Osteocyte (in vitro differentiated cells): ENCODE measurements around the gene ACAT2. TPM values are rescaled to one million over a fixed set of nuclear protein-coding genes. Genes with fewer than 3 reads are reported as not detected.
"Not testable (repeated sequence)": the region's sequence is repeated elsewhere in the genome, so short reads cannot be mapped to it uniquely, and the experiment has no call there.

Source experiments
- DNase-seq: peaks from one replicate; pipeline ENCODE4 v3.0.0; 2021; ENCODE audit warnings: mixed read lengths; ENCODE audit not compliant: unreplicated experiment; ENCODE audit errors: extremely low spot score
- H3K27ac Mint-ChIP-seq: one replicate; pipeline ENCODE4 v1.8.0; 2021; ENCODE audit warnings: mild to moderate bottlenecking, mixed read lengths; ENCODE audit not compliant: unreplicated experiment
- H3K27me3 Mint-ChIP-seq: one replicate; pipeline ENCODE4 v1.8.0; 2021; ENCODE audit warnings: mixed read lengths; ENCODE audit not compliant: unreplicated experiment
- H3K36me3 Mint-ChIP-seq: one replicate; pipeline ENCODE4 v1.8.0; 2021; ENCODE audit warnings: mixed read lengths; ENCODE audit not compliant: unreplicated experiment
- H3K4me1 Mint-ChIP-seq: one replicate; pipeline ENCODE4 v1.8.0; 2021; ENCODE audit warnings: mixed read lengths; ENCODE audit not compliant: unreplicated experiment
- H3K4me3 Mint-ChIP-seq: one replicate; pipeline ENCODE4 v1.8.0; 2021; ENCODE audit warnings: mild to moderate bottlenecking, moderate library complexity, mixed read lengths; ENCODE audit not compliant: unreplicated experiment
- H3K9me3 Mint-ChIP-seq: one replicate; pipeline ENCODE4 v1.8.0; 2021; ENCODE audit warnings: mixed read lengths; ENCODE audit not compliant: unreplicated experiment
- CTCF ChIP-seq: fragments of 200-600 bp; sonication (generic); IDR thresholded peaks from 2 replicates; pipeline ENCODE4 v1.5.0; 2021; ENCODE audit warnings: antibody characterized with exemption, mild to moderate bottlenecking, moderate library complexity
- total RNA-seq: library from RNA; stranded (reverse); gene quantifications from 2 replicates; pipeline ENCODE4 v1.2.1, GENCODE V29; 2021

Gene ACAT2
- total RNA-seq, 1 donor from 2014 or later: 21.3 TPM

GRCh38 chr6:159809149-159809548 lies 47.3 kb downstream of the ACAT2 start:
- no peaks in the 10 kb centered on the region for H3K36me3 Mint-ChIP-seq
- DNase-seq: no peak
- H3K4me3 Mint-ChIP-seq: no peak overlapping the region
- no peaks in the 10 kb centered on the region for H3K4me1 Mint-ChIP-seq
- H3K27ac Mint-ChIP-seq: no peak overlapping the region
- no peaks in the 10 kb centered on the region for H3K27me3 Mint-ChIP-seq
- no peaks in the 10 kb centered on the region for H3K9me3 Mint-ChIP-seq
- TF ChIP-seq CTCF: no peak

GRCh38 chr6:159813781-159814180 lies 51.9 kb downstream of the ACAT2 start:
- Mint-ChIP-seq H3K4me1 (no peaks in the 10 kb centered on the region), H3K36me3 (no peaks in the 10 kb centered on the region)

GRCh38 chr6:159815410-159815809 lies 53.6 kb downstream of the ACAT2 start:
- Mint-ChIP-seq H3K36me3 (no peaks in the 10 kb centered on the region), H3K27me3 (no peaks in the 10 kb centered on the region), H3K27ac (no peak overlapping the region), H3K4me3 (no peak overlapping the region), H3K4me1 (peaks cover 9% of the 10 kb centered on the region), H3K9me3 (no peaks in the 10 kb centered on the region)
- TF ChIP-seq CTCF: no peak
- DNase-seq: no peak

More at GRCh38 chr6:159813781-159814180, 51.9 kb downstream of the ACAT2 start:
- TF ChIP-seq CTCF: no peak
- Mint-ChIP-seq H3K9me3 (no peaks in the 10 kb centered on the region), H3K4me3 (no peak overlapping the region), H3K27ac (no peak overlapping the region), H3K27me3 (no peaks in the 10 kb centered on the region)
- DNase-seq: no peak

- not testable (repeated sequence) for H3K27ac Mint-ChIP-seq, H3K27me3 Mint-ChIP-seq, H3K4me1 Mint-ChIP-seq, H3K4me3 Mint-ChIP-seq, DNase-seq, H3K36me3 Mint-ChIP-seq, H3K9me3 Mint-ChIP-seq
Observed at GRCh38 chr6:159816775-159817174, 54.9 kb downstream of the ACAT2 start.

- peaks cover 9% of the 10 kb centered on the region for H3K4me1 Mint-ChIP-seq
- no peaks in the 10 kb centered on the region for H3K27me3 Mint-ChIP-seq
- H3K36me3 Mint-ChIP-seq: no peaks in the 10 kb centered on the region
Observed at GRCh38 chr6:159817951-159818739, 56.3 kb downstream of the ACAT2 start.

More at GRCh38 chr6:159817951-159818739, 56.3 kb downstream of the ACAT2 start:
- Mint-ChIP-seq H3K27ac (no peak overlapping the region), H3K4me3 (no peak overlapping the region), H3K9me3 (no peaks in the 10 kb centered on the region)
- DNase-seq: no peak
- TF ChIP-seq CTCF: no peak
